ENCODE results near the gene SLC9A5. TPM values are rescaled to one million over a fixed set of nuclear protein-coding genes. Genes with fewer than 3 reads are reported as not detected.
A peak's percentile ranks its signal among the peaks of the same experiment; 100 is the strongest.

SLC9A5 gene
- total and polyA plus RNA-seq, 2 experiments from 2014 or later: 4.5 to 5.4 TPM

- no peak for TF ChIP-seq ZNF462 (CRISPR knock-in tag; IDR thresholded peaks at IDR 0.05)
These were observed 49.0 kb upstream of the SLC9A5 start (continued) for GRCh38 chr16:67199808-67200198.

GRCh38 chr16:67200491-67200890, 48.3 kb upstream of the SLC9A5 start:
- Histone ChIP-seq H3F3A (replicated peaks; ENCODE audit: low read depth) (peaks cover 18% of the 10 kb centered on the region; the same call in 1 of the 2 replicates), H3K36me3 (ENCODE audit: insufficient read depth) (peaks cover 14% of the 10 kb centered on the region; the same call in 1 of the 2 replicates), H4K20me1 (replicated peaks; ENCODE audit: insufficient read depth) (peaks cover 4% of the 10 kb centered on the region; the same call in 1 of the 2 replicates), H3K27me3 (ENCODE audit: insufficient read depth) (no peaks in the 10 kb centered on the region), H3K4me3 (peak overlapping the region; percentile 79), H3K4me2 (peak overlapping the region; percentile 92), H3K4me1 (ENCODE audit: insufficient read depth) (peaks cover 9% of the 10 kb centered on the region), H3K27ac (ENCODE audit: low read depth) (no peak overlapping the region), H3K9me2 (ENCODE audit: insufficient read depth) (no peaks in the 10 kb centered on the region), H2AFZ (no peak overlapping the region), H3K79me2 (replicated peaks; ENCODE audit: insufficient read depth) (no peaks in the 10 kb centered on the region)
- peaks cover 6% of the 10 kb centered on the region for H3K4me1 Mint-ChIP-seq
- no peak for ATAC-seq
- no peak for DNase-seq (ENCODE audit: low spot score)
- no peak overlapping the region for H3K27ac Mint-ChIP-seq
- H3K27me3 Mint-ChIP-seq (ENCODE audit: insufficient read depth, low read depth, poor library complexity): peaks cover 15% of the 10 kb centered on the region
- no peaks in the 10 kb centered on the region for H3K9me3 Mint-ChIP-seq
- peak overlapping the region; percentile 86; the same call in 2 of the 3 replicates for H3K4me3 Mint-ChIP-seq
- H3K36me3 Mint-ChIP-seq (ENCODE audit: low read depth): peaks cover 31% of the 10 kb centered on the region
- TF ChIP-seq ZNF114 (CRISPR knock-in tag; IDR thresholded peaks at IDR 0.05): no peak
- no peak for TF ChIP-seq ZNF462 (CRISPR knock-in tag; IDR thresholded peaks at IDR 0.05)
- TF ChIP-seq REST (IDR thresholded peaks at IDR 0.05; ENCODE audit: unreplicated experiment): no peak
- no peak for TF ChIP-seq ETS1 (IDR thresholded peaks at IDR 0.05)
